Loucy (cell line): ENCODE results near the gene MTMR10.
A peak's percentile ranks its signal among the peaks of the same experiment; 100 is the strongest.

Experiments used
- H2AFZ ChIP-seq: fragments of 200-600 bp; sonication (generic); 2 replicates; pipeline ENCODE4 v1.6.0; 2016; ENCODE audit warnings: antibody characterized with exemption, mild to moderate bottlenecking, low read length, moderate library complexity
- H3F3A ChIP-seq: fragments of 200-600 bp; 2 replicates; pipeline ENCODE4 v1.6.0; 2016; ENCODE audit warnings: antibody characterized with exemption, low read depth, mild to moderate bottlenecking
- H3K27me3 ChIP-seq: fragments of 200-600 bp; sonication (generic); 2 replicates; pipeline ENCODE4 v1.6.1; 2014; ENCODE audit warnings: low read length, mild to moderate bottlenecking; ENCODE audit not compliant: insufficient read depth, poor library complexity, severe bottlenecking
- H3K36me3 ChIP-seq: fragments of 200-600 bp; sonication (generic); 2 replicates; pipeline ENCODE4 v1.6.1; 2016; ENCODE audit warnings: low read length; ENCODE audit not compliant: insufficient read depth
- H3K4me1 ChIP-seq: fragments of 200-600 bp; sonication (generic); 2 replicates; pipeline ENCODE4 v1.5.1; 2014; ENCODE audit warnings: low read length, mild to moderate bottlenecking; ENCODE audit not compliant: insufficient read depth, poor library complexity, severe bottlenecking
- H3K4me2 ChIP-seq: fragments of 200-600 bp; sonication (generic); 2 replicates; pipeline ENCODE4 v1.6.0; 2014; ENCODE audit warnings: antibody characterized with exemption, low read length, low read depth, mild to moderate bottlenecking; ENCODE audit not compliant: poor library complexity, severe bottlenecking
- H3K4me3 ChIP-seq: fragments of 200-600 bp; sonication (generic); 2 replicates; pipeline ENCODE4 v1.5.1; 2014; ENCODE audit warnings: low read length, mild to moderate bottlenecking, mixed read lengths; ENCODE audit not compliant: poor library complexity, severe bottlenecking
- H3K79me2 ChIP-seq: fragments of 200-600 bp; sonication (generic); 2 replicates; pipeline ENCODE4 v1.6.1; 2014; ENCODE audit warnings: low read length; ENCODE audit not compliant: insufficient read depth
- H3K9ac ChIP-seq: fragments of 200-600 bp; sonication (generic); 2 replicates; pipeline ENCODE4 v1.6.0; 2014; ENCODE audit warnings: mild to moderate bottlenecking, low read depth, low read length, moderate library complexity; ENCODE audit not compliant: poor library complexity, severe bottlenecking
- H3K9me2 ChIP-seq: fragments of 200-600 bp; sonication (generic); replicated peaks from 2 replicates; pipeline ENCODE4 v1.6.1; 2016; ENCODE audit warnings: low read depth, low read length, mixed read lengths
- H3K9me3 ChIP-seq: fragments of 200-600 bp; sonication (generic); 2 replicates; pipeline ENCODE4 v1.6.1; 2014; ENCODE audit warnings: mild to moderate bottlenecking, antibody characterized with exemption, low read length, low read depth; ENCODE audit not compliant: insufficient read depth
- H4K20me1 ChIP-seq: fragments of 200-600 bp; sonication (generic); 2 replicates; pipeline ENCODE4 v1.6.0; 2014; ENCODE audit warnings: antibody characterized with exemption, low read length, mild to moderate bottlenecking; ENCODE audit not compliant: insufficient read depth, poor library complexity, severe bottlenecking
- EZH2phosphoT487 ChIP-seq: fragments of 200-600 bp; IDR thresholded peaks from 2 replicates; pipeline ENCODE4 v1.6.1; 2018; ENCODE audit warnings: antibody characterized with exemption, mild to moderate bottlenecking, moderate library complexity, borderline replicate concordance
- TF ChIP-seq, protein P1 (sequence below): fragments of 200-600 bp; sonication (generic); conservative IDR thresholded peaks from 2 replicates; pipeline ENCODE4 v1.5.1; 2014; ENCODE audit warnings: mild to moderate bottlenecking, antibody characterized with exemption, low read length

The MTMR10 gene

DNA sequence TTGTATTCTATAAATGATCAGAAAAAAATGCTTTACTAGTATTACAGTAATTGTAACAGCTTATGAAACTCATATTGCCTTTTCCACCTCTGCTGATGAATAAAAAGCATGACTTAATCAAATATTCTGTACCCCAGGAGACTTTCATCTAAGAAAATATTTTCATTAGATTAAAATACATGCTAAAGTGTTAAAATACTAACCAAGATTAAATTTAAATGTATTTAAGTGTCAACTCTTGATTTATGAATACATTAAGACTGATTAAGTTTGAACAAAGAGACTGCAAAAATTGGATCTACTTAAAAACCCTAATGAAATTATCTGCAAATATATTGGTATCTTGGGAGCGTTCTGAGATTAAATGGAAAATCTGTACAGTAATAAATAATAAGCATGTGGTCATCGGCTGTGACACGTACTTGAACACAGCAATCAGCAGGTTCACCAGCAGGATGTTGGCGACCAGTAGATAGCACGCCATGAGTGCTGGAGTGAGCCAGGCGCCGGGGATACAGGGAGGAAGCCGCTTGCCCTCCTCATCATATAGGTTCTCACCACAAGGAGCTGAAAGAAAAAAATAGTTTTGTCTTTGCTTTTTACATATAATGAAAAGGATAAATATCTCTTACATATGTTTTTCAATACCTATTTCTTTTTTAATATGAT lies 36.6 kb upstream of the MTMR10 start:
- Histone ChIP-seq H3K4me3 (no peak overlapping the region), H3K9ac (no peak overlapping the region), H3K4me2 (no peak overlapping the region), H3F3A (no peaks in the 10 kb centered on the region), H3K9me2 (no peaks in the 10 kb centered on the region), H3K9me3 (no peaks in the 10 kb centered on the region), H3K27me3 (no peaks in the 10 kb centered on the region), H3K79me2 (no peaks in the 10 kb centered on the region), H3K4me1 (peaks cover 39% of the 10 kb centered on the region), H4K20me1 (no peaks in the 10 kb centered on the region), H3K36me3 (no peaks in the 10 kb centered on the region), H2AFZ (no peak overlapping the region)
- TF ChIP-seq, protein P1, sequence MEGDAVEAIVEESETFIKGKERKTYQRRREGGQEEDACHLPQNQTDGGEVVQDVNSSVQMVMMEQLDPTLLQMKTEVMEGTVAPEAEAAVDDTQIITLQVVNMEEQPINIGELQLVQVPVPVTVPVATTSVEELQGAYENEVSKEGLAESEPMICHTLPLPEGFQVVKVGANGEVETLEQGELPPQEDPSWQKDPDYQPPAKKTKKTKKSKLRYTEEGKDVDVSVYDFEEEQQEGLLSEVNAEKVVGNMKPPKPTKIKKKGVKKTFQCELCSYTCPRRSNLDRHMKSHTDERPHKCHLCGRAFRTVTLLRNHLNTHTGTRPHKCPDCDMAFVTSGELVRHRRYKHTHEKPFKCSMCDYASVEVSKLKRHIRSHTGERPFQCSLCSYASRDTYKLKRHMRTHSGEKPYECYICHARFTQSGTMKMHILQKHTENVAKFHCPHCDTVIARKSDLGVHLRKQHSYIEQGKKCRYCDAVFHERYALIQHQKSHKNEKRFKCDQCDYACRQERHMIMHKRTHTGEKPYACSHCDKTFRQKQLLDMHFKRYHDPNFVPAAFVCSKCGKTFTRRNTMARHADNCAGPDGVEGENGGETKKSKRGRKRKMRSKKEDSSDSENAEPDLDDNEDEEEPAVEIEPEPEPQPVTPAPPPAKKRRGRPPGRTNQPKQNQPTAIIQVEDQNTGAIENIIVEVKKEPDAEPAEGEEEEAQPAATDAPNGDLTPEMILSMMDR = no peak
- no peak for TF ChIP-seq EZH2phosphoT487

DNA sequence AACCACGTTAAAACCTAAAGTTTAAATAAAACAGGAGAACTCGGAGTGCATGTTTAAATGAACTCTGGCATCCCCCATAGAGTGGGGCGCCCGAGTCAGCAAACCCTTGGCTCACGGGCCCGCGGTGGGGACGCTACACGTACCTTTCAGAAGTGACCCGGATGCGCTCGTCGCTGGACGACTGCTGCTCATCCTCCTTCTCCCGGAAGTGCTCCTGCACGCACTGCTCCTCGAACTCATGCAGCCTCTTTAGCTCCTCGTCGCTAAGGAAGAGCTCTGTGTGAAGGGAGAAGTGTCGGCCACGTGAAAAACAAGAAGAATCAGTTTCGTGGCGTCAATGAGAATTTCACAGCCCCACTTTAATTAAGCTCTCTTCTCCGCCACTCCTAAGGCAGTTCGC lies 34.6 kb upstream of the MTMR10 start:
- Histone ChIP-seq H3K4me2 (no peak overlapping the region), H3F3A (no peaks in the 10 kb centered on the region), H3K79me2 (no peaks in the 10 kb centered on the region), H3K9me2 (no peaks in the 10 kb centered on the region), H3K9me3 (no peaks in the 10 kb centered on the region), H3K36me3 (no peaks in the 10 kb centered on the region), H3K4me1 (peaks cover 32% of the 10 kb centered on the region), H3K9ac (no peak overlapping the region), H4K20me1 (no peaks in the 10 kb centered on the region), H2AFZ (no peak overlapping the region), H3K27me3 (no peaks in the 10 kb centered on the region), H3K4me3 (no peak overlapping the region)
- TF ChIP-seq, protein P1 = no peak
- TF ChIP-seq EZH2phosphoT487 = no peak

DNA sequence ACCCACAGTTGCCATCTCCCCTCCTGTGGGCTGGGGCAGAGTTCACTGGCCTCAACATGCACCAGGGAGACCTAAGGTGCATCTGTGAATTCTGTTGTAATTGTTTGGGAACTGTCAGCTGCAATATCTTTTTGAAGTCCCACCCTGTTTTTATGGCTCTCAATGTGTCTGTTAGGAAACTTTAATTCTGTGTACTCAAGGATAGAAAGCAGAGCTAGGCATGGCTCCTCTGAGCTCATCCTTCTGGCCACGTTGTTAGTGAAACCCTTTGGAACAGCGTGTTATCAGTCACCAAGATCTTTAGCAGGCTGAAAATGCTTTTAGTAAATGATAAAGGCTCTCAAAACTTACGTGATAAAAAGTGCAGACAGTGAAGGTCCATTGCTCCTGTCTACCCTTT lies 33.6 kb upstream of the MTMR10 start:
- no peak overlapping the region for H3K4me3 ChIP-seq
- H3K9me3 ChIP-seq = no peaks in the 10 kb centered on the region
- 0 out of 2 replicates have a peak overlapping the region, but pooled peaks have one; percentile 0 for H2AFZ ChIP-seq
- H3F3A ChIP-seq = no peaks in the 10 kb centered on the region
- no peak overlapping the region for H3K9ac ChIP-seq
- H3K4me2 ChIP-seq = no peak overlapping the region
- no peaks in the 10 kb centered on the region for H3K79me2 ChIP-seq
- TF ChIP-seq, protein P1 = no peak
- no peak for TF ChIP-seq EZH2phosphoT487
- peaks cover 32% of the 10 kb centered on the region for H3K4me1 ChIP-seq
- no peaks in the 10 kb centered on the region for H3K36me3 ChIP-seq
- no peaks in the 10 kb centered on the region for H4K20me1 ChIP-seq
- H3K9me2 ChIP-seq = no peaks in the 10 kb centered on the region
- no peaks in the 10 kb centered on the region for H3K27me3 ChIP-seq
